Loucy (cell line): ENCODE data around the gene MEOX1.

Source experiments
- H2AFZ ChIP-seq: fragments of 200-600 bp; sonication (generic); 2 replicates; pipeline ENCODE4 v1.6.0; 2016; ENCODE audit warnings: antibody characterized with exemption, mild to moderate bottlenecking, low read length, moderate library complexity
- H3F3A ChIP-seq: fragments of 200-600 bp; 2 replicates; pipeline ENCODE4 v1.6.0; 2016; ENCODE audit warnings: antibody characterized with exemption, low read depth, mild to moderate bottlenecking
- H3K27me3 ChIP-seq: fragments of 200-600 bp; sonication (generic); 2 replicates; pipeline ENCODE4 v1.6.1; 2014; ENCODE audit warnings: low read length, mild to moderate bottlenecking; ENCODE audit not compliant: insufficient read depth, poor library complexity, severe bottlenecking
- H3K36me3 ChIP-seq: fragments of 200-600 bp; sonication (generic); 2 replicates; pipeline ENCODE4 v1.6.1; 2016; ENCODE audit warnings: low read length; ENCODE audit not compliant: insufficient read depth
- H3K4me1 ChIP-seq: fragments of 200-600 bp; sonication (generic); 2 replicates; pipeline ENCODE4 v1.5.1; 2014; ENCODE audit warnings: low read length, mild to moderate bottlenecking; ENCODE audit not compliant: insufficient read depth, poor library complexity, severe bottlenecking
- H3K4me2 ChIP-seq: fragments of 200-600 bp; sonication (generic); 2 replicates; pipeline ENCODE4 v1.6.0; 2014; ENCODE audit warnings: antibody characterized with exemption, low read length, low read depth, mild to moderate bottlenecking; ENCODE audit not compliant: poor library complexity, severe bottlenecking
- H3K4me3 ChIP-seq: fragments of 200-600 bp; sonication (generic); 2 replicates; pipeline ENCODE4 v1.5.1; 2014; ENCODE audit warnings: low read length, mild to moderate bottlenecking, mixed read lengths; ENCODE audit not compliant: poor library complexity, severe bottlenecking
- H3K79me2 ChIP-seq: fragments of 200-600 bp; sonication (generic); 2 replicates; pipeline ENCODE4 v1.6.1; 2014; ENCODE audit warnings: low read length; ENCODE audit not compliant: insufficient read depth
- H3K9ac ChIP-seq: fragments of 200-600 bp; sonication (generic); 2 replicates; pipeline ENCODE4 v1.6.0; 2014; ENCODE audit warnings: mild to moderate bottlenecking, low read depth, low read length, moderate library complexity; ENCODE audit not compliant: poor library complexity, severe bottlenecking
- H3K9me2 ChIP-seq: fragments of 200-600 bp; sonication (generic); replicated peaks from 2 replicates; pipeline ENCODE4 v1.6.1; 2016; ENCODE audit warnings: low read depth, low read length, mixed read lengths
- H3K9me3 ChIP-seq: fragments of 200-600 bp; sonication (generic); 2 replicates; pipeline ENCODE4 v1.6.1; 2014; ENCODE audit warnings: mild to moderate bottlenecking, antibody characterized with exemption, low read length, low read depth; ENCODE audit not compliant: insufficient read depth
- H4K20me1 ChIP-seq: fragments of 200-600 bp; sonication (generic); 2 replicates; pipeline ENCODE4 v1.6.0; 2014; ENCODE audit warnings: antibody characterized with exemption, low read length, mild to moderate bottlenecking; ENCODE audit not compliant: insufficient read depth, poor library complexity, severe bottlenecking
- CTCF ChIP-seq: fragments of 200-600 bp; sonication (generic); conservative IDR thresholded peaks from 2 replicates; pipeline ENCODE4 v1.5.1; 2014; ENCODE audit warnings: mild to moderate bottlenecking, antibody characterized with exemption, low read length
- EZH2phosphoT487 ChIP-seq: fragments of 200-600 bp; IDR thresholded peaks from 2 replicates; pipeline ENCODE4 v1.6.1; 2018; ENCODE audit warnings: antibody characterized with exemption, mild to moderate bottlenecking, moderate library complexity, borderline replicate concordance

The MEOX1 gene

DNA sequence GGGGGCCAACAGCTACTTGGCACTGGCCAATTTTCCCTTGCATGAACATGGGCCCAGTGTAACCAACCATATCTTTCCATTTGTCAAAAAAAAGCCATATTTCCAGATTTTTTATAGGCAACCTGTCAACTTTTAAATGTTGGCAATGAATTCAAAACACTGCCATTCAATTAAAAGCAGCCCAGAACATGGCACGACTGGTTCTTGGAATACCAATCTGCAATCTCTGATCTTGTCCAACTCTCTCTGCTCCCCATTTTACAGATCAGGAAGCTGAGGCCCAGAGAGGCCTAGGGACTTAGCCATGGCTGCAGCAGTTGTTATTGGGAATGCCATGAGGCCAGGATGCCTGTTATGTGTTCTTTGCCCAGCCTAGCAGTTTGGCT is 8.9 kb upstream of the MEOX1 start:
- Histone ChIP-seq H3K9ac (no peak overlapping the region), H3K9me2 (no peaks in the 10 kb centered on the region), H3K4me1 (no peaks in the 10 kb centered on the region), H3F3A (no peaks in the 10 kb centered on the region), H3K36me3 (no peaks in the 10 kb centered on the region), H3K4me2 (no peak overlapping the region), H2AFZ (no peak overlapping the region), H3K9me3 (no peaks in the 10 kb centered on the region), H3K79me2 (no peaks in the 10 kb centered on the region), H3K27me3 (no peaks in the 10 kb centered on the region), H3K4me3 (no peak overlapping the region), H4K20me1 (no peaks in the 10 kb centered on the region)
- TF ChIP-seq CTCF = no peak
- no peak for TF ChIP-seq EZH2phosphoT487

GRCh38 chr17:43669971-43670644 is 8.4 kb upstream of the MEOX1 start:
- Histone ChIP-seq H3K79me2 (no peaks in the 10 kb centered on the region), H3K36me3 (no peaks in the 10 kb centered on the region), H3K9me3 (no peaks in the 10 kb centered on the region), H3K9ac (no peak overlapping the region), H3F3A (no peaks in the 10 kb centered on the region), H4K20me1 (no peaks in the 10 kb centered on the region), H3K4me1 (no peaks in the 10 kb centered on the region), H2AFZ (no peak overlapping the region), H3K9me2 (no peaks in the 10 kb centered on the region), H3K27me3 (no peaks in the 10 kb centered on the region), H3K4me2 (no peak overlapping the region), H3K4me3 (no peak overlapping the region)
- TF ChIP-seq CTCF (no peak), EZH2phosphoT487 (no peak)

DNA sequence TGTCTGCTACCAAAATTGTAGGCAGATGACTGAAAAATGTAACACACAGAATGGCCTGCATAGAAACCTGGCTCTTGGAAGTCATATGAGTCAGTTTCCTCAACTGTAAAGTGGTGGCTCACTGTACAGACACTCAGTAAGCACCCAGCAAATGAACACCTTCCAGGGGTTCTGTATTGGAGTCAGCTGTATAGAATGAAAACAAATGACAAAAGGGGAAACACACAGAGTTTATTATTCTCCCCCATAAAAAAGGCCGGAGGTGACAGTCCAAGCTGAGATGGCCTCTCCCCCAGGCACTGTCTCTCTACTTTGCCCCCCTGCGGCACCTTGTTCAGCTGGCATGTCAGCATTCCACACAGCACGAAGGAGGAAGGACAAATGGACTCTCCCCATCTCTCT is 6.2 kb upstream of the MEOX1 start:
- no peaks in the 10 kb centered on the region for H3K36me3 ChIP-seq
- H3K9ac ChIP-seq = no peak overlapping the region
- no peaks in the 10 kb centered on the region for H3F3A ChIP-seq
- no peak for TF ChIP-seq EZH2phosphoT487
- no peak for TF ChIP-seq CTCF
- H3K27me3 ChIP-seq = no peaks in the 10 kb centered on the region
- no peak overlapping the region for H2AFZ ChIP-seq
- H3K4me2 ChIP-seq = no peak overlapping the region
- H3K4me3 ChIP-seq = no peak overlapping the region
- H3K9me2 ChIP-seq = no peaks in the 10 kb centered on the region
- H3K4me1 ChIP-seq = no peaks in the 10 kb centered on the region
- no peaks in the 10 kb centered on the region for H3K9me3 ChIP-seq
- no peaks in the 10 kb centered on the region for H4K20me1 ChIP-seq
- H3K79me2 ChIP-seq = no peaks in the 10 kb centered on the region
